HepG2 (cell line): ENCODE results near the gene RASSF7. TPM values are rescaled to one million over a fixed set of nuclear protein-coding genes. Genes with fewer than 3 reads are reported as not detected.

Experiments used
- ATAD3A ChIP-seq: sonication (generic); formaldehyde crosslinking; IDR thresholded peaks from 2 replicates; pipeline ENCODE4 v1.4.0; 2020; ENCODE audit warnings: missing genetic modification reagents
- FOXJ3 ChIP-seq: sonication (generic); formaldehyde crosslinking; IDR thresholded peaks from 2 replicates; pipeline ENCODE4 v1.4.0; 2020; ENCODE audit warnings: missing genetic modification reagents, mild to moderate bottlenecking, borderline replicate concordance
- GATAD2A ChIP-seq: IDR thresholded peaks from 2 replicates; pipeline ENCODE4 v1.6.1; 2016
- HINFP ChIP-seq: sonication (generic); formaldehyde crosslinking; IDR thresholded peaks from 2 replicates; pipeline ENCODE4 v1.4.0; 2020; ENCODE audit warnings: low read depth, mild to moderate bottlenecking, missing genetic modification reagents
- JUND ChIP-seq: sonication (generic); formaldehyde crosslinking; IDR thresholded peaks from 2 replicates; pipeline ENCODE4 v1.8.0; 2022; ENCODE audit warnings: mild to moderate bottlenecking, missing genetic modification reagents
- KLF9 ChIP-seq: IDR thresholded peaks from 2 replicates; pipeline ENCODE4 v1.6.1; 2016; ENCODE audit warnings: low read depth
- MED1 ChIP-seq: sonication (generic); formaldehyde crosslinking; IDR thresholded peaks from 2 replicates; pipeline ENCODE4 v1.4.0; 2020; ENCODE audit warnings: missing genetic modification reagents
- PRMT3 ChIP-seq: sonication (generic); formaldehyde crosslinking; IDR thresholded peaks from 2 replicates; pipeline ENCODE4 v1.8.1; 2022; ENCODE audit warnings: low read depth, mild to moderate bottlenecking, moderate library complexity, missing genetic modification reagents, borderline replicate concordance
- SP4 ChIP-seq: sonication (generic); formaldehyde crosslinking; IDR thresholded peaks from 2 replicates; pipeline ENCODE4 v1.8.1; 2023; ENCODE audit warnings: mild to moderate bottlenecking, missing genetic modification reagents
- TOE1 ChIP-seq: sonication (generic); formaldehyde crosslinking; IDR thresholded peaks from 2 replicates; pipeline ENCODE4 v1.4.0; 2020; ENCODE audit warnings: mild to moderate bottlenecking, missing genetic modification reagents
- ZBTB21 ChIP-seq: sonication (generic); formaldehyde crosslinking; IDR thresholded peaks from 2 replicates; pipeline ENCODE4 v1.4.0; 2020; ENCODE audit warnings: missing genetic modification reagents
- ZNF431 ChIP-seq: sonication (generic); formaldehyde crosslinking; IDR thresholded peaks from 2 replicates; pipeline ENCODE4 v1.9.0; 2022; ENCODE audit warnings: missing genetic modification reagents, low read depth, mild to moderate bottlenecking, borderline replicate concordance
- ZNF567 ChIP-seq: sonication (generic); formaldehyde crosslinking; IDR thresholded peaks from 2 replicates; pipeline ENCODE4 v1.8.1; 2023; ENCODE audit warnings: mild to moderate bottlenecking, missing genetic modification reagents, borderline replicate concordance
- ZNF746 ChIP-seq: sonication (generic); formaldehyde crosslinking; IDR thresholded peaks from 2 replicates; pipeline ENCODE4 v1.8.0; 2022; ENCODE audit warnings: mild to moderate bottlenecking, missing genetic modification reagents
- polyA plus RNA-seq, 8 experiments: library from polyadenylated mRNA; depleted of rRNA in 3 of 8; stranded (reverse) in 7 of 8; unstranded in 1 of 8; fragments of >200 nt; fragmentation: Illumina TruSeq in 4 of 8; extraction: Trizol in 4 of 8; gene quantifications; 2 replicates each; pipeline versions ENCODE4 v1.2.1 to v1.2.3, GENCODE V29; 2011 to 2016; ENCODE audit warnings: low read depth in 4 of 8, missing spikeins in 1 of 8, mixed read lengths in 1 of 8; ENCODE audit not compliant: insufficient read depth in 1 of 8
- total RNA-seq, 5 experiments: library from RNA; depleted of rRNA; stranded (reverse); fragments of >200 nt; fragmentation: Illumina TruSeq; extraction: Trizol; gene quantifications; 2 replicates each; pipeline ENCODE4 v1.2.3, GENCODE V29; 2016; ENCODE audit warnings: low read depth in 1 of 5
- TF ChIP-seq, protein P1 (sequence below): sonication (generic); formaldehyde crosslinking; IDR thresholded peaks from 2 replicates; pipeline ENCODE4 v1.5.0; 2020; ENCODE audit warnings: missing genetic modification reagents
- TF ChIP-seq, protein P2 (sequence below): fragments of 450-650 bp; IDR thresholded peaks from 2 replicates; pipeline ENCODE4 v1.6.1; 2017; ENCODE audit warnings: mild to moderate bottlenecking

The RASSF7 gene
- total and polyA plus RNA-seq, 2 of the 13 experiments (the other 11 are each of a cell fraction or from before 2014, with no cell fraction given), result 20.2 to 28.6 TPM

- TF ChIP-seq HINFP (CRISPR knock-in tag) (no peak), SP4 (CRISPR knock-in tag) (no peak), GATAD2A (CRISPR knock-in tag) (no peak; the same call in 1 of the 2 replicates), ZNF431 (CRISPR knock-in tag) (no peak), ZNF746 (no peak), MED1 (no peak), PRMT3 (CRISPR knock-in tag) (no peak), KLF9 (CRISPR knock-in tag) (no peak), FOXJ3 (CRISPR knock-in tag) (no peak), JUND (CRISPR knock-in tag) (no peak), TOE1 (no peak), ZBTB21 (CRISPR knock-in tag) (no peak), ATAD3A (CRISPR knock-in tag) (no peak), ZNF567 (CRISPR knock-in tag) (no peak)
- TF ChIP-seq, protein P1, sequence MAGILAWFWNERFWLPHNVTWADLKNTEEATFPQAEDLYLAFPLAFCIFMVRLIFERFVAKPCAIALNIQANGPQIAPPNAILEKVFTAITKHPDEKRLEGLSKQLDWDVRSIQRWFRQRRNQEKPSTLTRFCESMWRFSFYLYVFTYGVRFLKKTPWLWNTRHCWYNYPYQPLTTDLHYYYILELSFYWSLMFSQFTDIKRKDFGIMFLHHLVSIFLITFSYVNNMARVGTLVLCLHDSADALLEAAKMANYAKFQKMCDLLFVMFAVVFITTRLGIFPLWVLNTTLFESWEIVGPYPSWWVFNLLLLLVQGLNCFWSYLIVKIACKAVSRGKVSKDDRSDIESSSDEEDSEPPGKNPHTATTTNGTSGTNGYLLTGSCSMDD (CRISPR knock-in tag), result no peak
- TF ChIP-seq, protein P2, sequence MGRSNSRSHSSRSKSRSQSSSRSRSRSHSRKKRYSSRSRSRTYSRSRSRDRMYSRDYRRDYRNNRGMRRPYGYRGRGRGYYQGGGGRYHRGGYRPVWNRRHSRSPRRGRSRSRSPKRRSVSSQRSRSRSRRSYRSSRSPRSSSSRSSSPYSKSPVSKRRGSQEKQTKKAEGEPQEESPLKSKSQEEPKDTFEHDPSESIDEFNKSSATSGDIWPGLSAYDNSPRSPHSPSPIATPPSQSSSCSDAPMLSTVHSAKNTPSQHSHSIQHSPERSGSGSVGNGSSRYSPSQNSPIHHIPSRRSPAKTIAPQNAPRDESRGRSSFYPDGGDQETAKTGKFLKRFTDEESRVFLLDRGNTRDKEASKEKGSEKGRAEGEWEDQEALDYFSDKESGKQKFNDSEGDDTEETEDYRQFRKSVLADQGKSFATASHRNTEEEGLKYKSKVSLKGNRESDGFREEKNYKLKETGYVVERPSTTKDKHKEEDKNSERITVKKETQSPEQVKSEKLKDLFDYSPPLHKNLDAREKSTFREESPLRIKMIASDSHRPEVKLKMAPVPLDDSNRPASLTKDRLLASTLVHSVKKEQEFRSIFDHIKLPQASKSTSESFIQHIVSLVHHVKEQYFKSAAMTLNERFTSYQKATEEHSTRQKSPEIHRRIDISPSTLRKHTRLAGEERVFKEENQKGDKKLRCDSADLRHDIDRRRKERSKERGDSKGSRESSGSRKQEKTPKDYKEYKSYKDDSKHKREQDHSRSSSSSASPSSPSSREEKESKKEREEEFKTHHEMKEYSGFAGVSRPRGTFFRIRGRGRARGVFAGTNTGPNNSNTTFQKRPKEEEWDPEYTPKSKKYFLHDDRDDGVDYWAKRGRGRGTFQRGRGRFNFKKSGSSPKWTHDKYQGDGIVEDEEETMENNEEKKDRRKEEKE, result no peak
Measured at GRCh38 chr11:578276-579035, 17.7 kb downstream of the RASSF7 start (continued).
